K562 (cell line): ENCODE data around the gene ZMIZ1. TPM values are rescaled to one million over a fixed set of nuclear protein-coding genes. Genes with fewer than 3 reads are reported as not detected.

Source experiments
- ELK3 ChIP-seq: fragments of 450-650 bp; formaldehyde crosslinking; IDR thresholded peaks from 2 replicates; pipeline ENCODE4 v1.4.0; 2020; ENCODE audit warnings: mild to moderate bottlenecking
- PHF8 ChIP-seq: fragments of 200-600 bp; sonication (generic); IDR thresholded peaks from 2 replicates; pipeline ENCODE4 v1.6.1; 2012; ENCODE audit warnings: mixed run types, mild to moderate bottlenecking, inconsistent platforms, low read length, moderate library complexity, borderline replicate concordance
- TBL1XR1 ChIP-seq, 2 experiments: IDR thresholded peaks; 2 replicates each; pipeline ENCODE4 v1.6.1; 2012; ENCODE audit warnings: improper control_type of control experiment in 2 of 2, low read length in 2 of 2, mild to moderate bottlenecking in 1 of 2
- TCF7 ChIP-seq: sonication (generic); IDR thresholded peaks from 2 replicates; pipeline ENCODE4 v1.6.1; 2016; ENCODE audit warnings: antibody characterized with exemption, borderline replicate concordance
- ZBTB43 ChIP-seq: sonication (generic); formaldehyde crosslinking; IDR thresholded peaks from 2 replicates; pipeline ENCODE4 v1.8.0; 2023; ENCODE audit warnings: mild to moderate bottlenecking, missing genetic modification reagents
- ZNF316 ChIP-seq: fragments of 450-650 bp; IDR thresholded peaks from 2 replicates; pipeline ENCODE4 v1.6.1; 2016
- ZNF407 ChIP-seq: fragments of 450-650 bp; IDR thresholded peaks from 2 replicates; pipeline ENCODE4 v1.6.1; 2016; ENCODE audit warnings: low read depth
- ZNF717 ChIP-seq: fragments of 250-450 bp; sonication (Bioruptor Pico); IDR thresholded peaks from 2 replicates; pipeline ENCODE4 v1.5.0; 2021
- polyA plus RNA-seq, 8 experiments: library from polyadenylated mRNA; depleted of rRNA in 4 of 8; stranded (reverse) in 5 of 8; unstranded in 3 of 8; fragments of >200 nt; fragmentation: Nextera tagmentation in 2 of 8; fragmentation: Illumina TruSeq in 1 of 8; extraction: Ambion mirVana in 2 of 8; extraction: Trizol in 1 of 8; gene quantifications; 2 replicates each; pipeline versions ENCODE4 v1.2.1 to v1.2.3, GENCODE V29; 2011 to 2014; ENCODE audit warnings: inconsistent platforms in 1 of 8, missing spikeins in 1 of 8
- total RNA-seq, 7 experiments: library from RNA; depleted of rRNA in 6 of 7; stranded (reverse); fragments of >200 nt in 6 of 7; fragmentation: Illumina TruSeq in 2 of 7; extraction: Trizol in 2 of 7; gene quantifications; 2 replicates each; pipeline versions ENCODE4 v1.2.1 to v1.2.3, GENCODE V29; 2011 to 2021; ENCODE audit warnings: low replicate concordance in 1 of 7

Gene ZMIZ1
- total and polyA plus RNA-seq, 9 of the 15 experiments (the other 6 are each of a cell fraction or from before 2014, with no cell fraction given) = 1.0 to 37.3 (median 4.3) TPM

GRCh38 chr10:79093658-79094411 is 25.1 kb downstream of the ZMIZ1 start (continued):
- TF ChIP-seq ZNF407 (no peak), TCF7 (peak; percentile 79; the same call in 1 of the 2 replicates), ZBTB43 (CRISPR knock-in tag) (no peak), ZNF717 (peak; percentile 32; the same call in 1 of the 2 replicates), ELK3 (no peak; the same call in 1 of the 2 replicates), PHF8 (no peak; the same call in 1 of the 2 replicates), ZNF316 (peak; percentile 52; the same call in 1 of the 2 replicates), TBL1XR1 (IDR thresholded peaks at IDR 0.05; ENCODE audit: low read length in 2 of 2) (peak in 1 of 2 experiments; percentile 61; a peak in 1 of 4 replicates)
